ENCODE measurements around the gene HOXA2.

Gene HOXA2

DNA sequence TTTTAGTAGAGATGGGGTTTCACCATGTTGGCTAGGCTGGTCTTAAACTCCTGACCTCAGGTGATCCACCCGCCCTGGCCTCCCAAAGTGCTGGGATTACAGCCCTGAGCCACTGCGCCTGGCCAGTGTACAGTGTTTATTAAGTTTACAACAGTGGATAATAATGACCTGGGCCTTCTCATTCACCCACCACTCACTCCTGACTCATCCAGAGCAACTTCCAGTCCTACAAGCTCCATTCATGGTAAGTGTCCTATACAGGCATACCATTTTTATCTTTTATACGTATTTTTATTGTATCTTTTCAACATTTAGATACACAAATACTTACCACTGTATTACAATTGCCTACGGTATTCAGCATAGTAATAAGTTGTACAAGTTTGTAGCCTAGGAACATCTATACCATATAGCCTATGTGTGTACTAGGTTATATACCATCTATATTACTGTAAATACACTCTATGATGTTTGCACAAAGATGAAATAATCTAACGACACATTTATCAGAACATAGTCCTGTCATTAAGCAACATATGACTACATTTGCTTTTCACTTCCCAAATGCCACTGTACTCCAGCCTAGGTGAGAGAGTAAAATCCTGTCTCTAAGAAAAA lies 23.8 kb downstream of the HOXA2 start:
- no peak for DNase-seq (ENCODE audit: low read depth in 2 of 2)

DNA sequence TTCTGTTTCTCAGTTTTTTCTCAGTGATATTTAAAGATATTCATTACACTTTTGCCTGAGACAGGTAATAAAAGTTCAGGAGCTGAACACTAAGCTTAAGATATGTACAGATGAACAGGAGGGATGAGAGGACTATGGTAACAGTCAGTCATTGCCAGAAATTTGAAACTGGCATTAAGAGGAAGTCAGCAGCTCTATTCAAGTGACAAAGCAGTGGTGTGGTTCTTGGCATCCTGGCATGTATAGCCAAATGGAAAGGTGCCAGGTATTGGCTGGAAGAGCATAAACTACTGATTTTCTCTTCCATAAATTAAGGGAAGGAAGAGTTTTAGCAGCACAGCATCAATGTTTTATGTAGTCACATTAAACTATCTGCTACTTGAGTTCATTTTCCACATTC lies 29.4 kb downstream of the HOXA2 start:
- DNase-seq (ENCODE audit: low read depth in 2 of 2) = no peak

DNA sequence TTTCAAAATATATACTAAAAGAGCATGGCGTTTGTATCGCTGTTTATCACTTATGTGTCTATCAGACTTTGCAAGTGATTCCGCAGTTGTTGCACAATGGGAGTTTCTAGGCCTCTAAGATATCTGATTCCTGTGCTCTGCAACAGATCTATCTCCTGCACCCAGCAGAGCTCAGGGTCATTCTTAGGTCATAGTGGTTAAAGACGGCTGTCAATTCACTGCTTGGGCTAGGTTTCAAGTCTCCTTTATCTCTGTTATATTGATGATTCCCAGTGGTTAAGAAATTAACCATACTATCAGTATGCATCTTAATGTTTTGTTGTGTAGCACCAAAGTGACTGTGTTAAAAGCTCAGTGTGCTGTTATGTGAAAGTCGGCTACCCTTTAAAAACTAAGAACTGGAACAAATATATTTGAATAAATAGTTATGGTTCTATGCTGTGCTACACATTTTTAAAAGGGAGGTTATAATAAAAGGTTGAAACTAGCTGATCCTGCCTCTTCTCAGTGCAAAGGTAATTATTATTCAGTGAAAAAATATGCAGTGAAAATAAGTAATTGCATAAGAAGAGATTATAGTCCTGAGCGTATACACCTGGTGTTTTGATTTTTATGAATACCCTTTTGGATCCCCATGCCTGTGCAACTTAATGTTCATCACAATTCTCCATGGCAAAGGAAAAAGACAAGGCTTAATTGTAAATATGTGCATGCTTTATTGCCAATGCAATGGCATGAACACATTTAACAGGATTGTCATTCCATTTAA lies 30.7 kb downstream of the HOXA2 start:
- DNase-seq (ENCODE audit: low read depth in 2 of 2) = no peak

DNA sequence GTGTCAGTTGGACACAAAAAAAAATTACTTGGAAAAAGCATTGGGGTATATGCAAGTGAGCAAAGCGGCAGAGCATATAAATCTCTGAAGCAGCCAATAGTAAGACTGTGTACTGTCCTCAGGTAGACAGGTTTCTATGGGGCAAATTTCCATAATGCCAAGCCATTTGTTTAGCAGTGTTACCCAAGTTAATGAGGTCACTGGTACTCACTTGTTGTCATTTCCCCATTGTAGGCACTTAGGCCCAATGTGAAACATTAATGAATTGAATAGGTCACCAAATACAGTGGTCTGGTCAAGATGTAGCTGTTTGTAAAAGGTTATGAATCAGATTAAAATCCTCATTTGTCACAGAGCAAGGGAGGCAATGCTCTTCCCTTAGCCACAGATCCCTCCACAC lies 34.2 kb downstream of the HOXA2 start:
- DNase-seq (ENCODE audit: low read depth in 2 of 2) = no peak

DNA sequence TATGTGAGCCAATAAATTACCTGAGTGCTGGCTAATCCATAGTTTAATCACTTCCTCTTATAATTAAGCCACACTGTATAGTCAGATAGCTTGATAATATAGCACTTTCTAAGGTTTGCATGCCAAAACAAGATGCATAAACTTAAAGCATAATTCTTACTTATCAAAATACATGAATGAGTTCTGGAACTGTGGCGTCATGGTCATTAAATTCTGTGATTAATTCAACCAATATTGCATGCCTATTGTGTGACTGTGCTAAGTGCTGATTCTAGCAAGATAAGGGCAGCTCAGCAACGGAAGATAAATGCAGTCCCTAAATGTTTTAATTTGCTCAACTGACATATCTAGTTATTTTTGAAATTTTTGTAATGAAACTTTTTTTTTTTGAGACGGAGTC lies 36.3 kb downstream of the HOXA2 start:
- no peak for DNase-seq (ENCODE audit: low read depth in 2 of 2)

DNA sequence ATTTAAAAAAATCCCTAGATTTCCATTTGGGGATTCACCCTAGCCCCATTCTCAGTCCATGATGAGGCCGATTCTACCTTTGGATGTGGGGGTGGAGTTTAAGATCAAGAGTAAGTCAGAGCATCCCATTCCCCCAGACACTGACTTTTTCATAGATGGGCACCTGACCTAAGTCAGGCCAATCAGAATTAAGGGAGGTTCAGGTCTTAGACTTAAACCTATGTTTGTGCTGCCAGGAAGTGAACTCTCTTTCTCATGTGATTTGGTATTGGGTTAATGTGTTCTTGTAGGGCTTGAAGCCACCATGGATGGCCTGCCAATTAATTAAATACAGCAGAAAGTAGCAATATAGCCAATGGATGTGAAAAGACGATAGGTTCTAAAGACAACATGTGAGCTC lies 36.8 kb downstream of the HOXA2 start:
- DNase-seq (ENCODE audit: low read depth in 2 of 2) = no peak

DNA sequence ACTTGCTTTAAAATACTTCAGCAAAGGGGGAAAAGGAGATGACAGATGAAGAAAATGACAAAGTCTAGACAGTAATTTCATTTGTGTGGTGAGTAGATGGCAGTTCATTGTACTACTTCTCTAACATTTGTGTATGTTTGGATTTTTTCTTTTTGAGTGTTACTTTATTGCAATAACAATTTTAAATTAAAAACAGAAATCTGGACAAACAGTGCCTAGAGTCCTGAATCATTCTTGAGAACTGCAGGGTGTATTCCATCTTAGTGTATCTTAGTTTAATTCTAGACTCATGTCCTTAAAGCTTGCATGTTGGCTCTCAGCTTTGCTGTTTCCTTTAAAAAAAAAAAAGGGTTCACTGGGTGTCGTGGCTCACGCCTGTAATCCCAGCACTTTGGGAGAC lies 37.8 kb downstream of the HOXA2 start:
- DNase-seq (ENCODE audit: low read depth in 2 of 2) = no peak

DNA sequence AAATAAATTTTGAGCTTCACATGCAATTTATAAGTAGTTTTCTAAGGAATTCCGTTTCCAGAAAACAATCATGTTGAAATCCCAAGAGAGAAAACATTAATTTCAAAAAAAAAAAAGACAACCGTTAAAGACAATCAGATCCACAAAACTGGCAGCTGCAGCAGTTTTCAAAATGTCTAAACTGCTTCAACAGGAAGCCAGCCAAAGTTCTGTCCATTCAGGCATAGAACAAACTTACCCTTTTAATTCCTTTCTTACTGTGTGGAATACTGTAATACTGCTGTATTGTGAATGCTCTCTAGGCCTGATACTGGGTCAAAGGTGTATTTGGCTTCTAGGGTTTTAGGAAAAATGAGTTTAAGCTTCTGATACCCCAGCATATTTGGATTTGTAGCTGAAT lies 38.3 kb downstream of the HOXA2 start:
- DNase-seq (ENCODE audit: low read depth in 2 of 2) = no peak

DNA sequence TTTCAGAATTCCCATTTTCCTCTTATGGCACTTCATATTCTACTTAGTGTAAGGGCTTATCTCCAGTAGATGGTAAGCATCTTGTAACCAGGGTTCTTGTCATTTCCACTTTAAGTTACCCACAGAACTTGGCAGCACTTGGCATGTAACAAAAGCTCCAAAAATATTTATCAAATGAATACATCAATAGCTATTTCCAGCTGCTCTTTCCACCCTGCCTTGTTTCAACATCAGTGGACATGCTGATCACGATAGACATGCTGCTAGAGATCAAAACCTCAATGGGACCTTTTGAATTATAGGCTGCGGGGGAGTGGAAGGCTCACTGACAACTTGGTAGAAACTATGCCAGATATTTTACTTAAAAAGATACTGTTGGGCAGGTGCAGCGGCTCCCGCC lies 39.5 kb downstream of the HOXA2 start:
- no peak for DNase-seq (ENCODE audit: low read depth in 2 of 2)

DNA sequence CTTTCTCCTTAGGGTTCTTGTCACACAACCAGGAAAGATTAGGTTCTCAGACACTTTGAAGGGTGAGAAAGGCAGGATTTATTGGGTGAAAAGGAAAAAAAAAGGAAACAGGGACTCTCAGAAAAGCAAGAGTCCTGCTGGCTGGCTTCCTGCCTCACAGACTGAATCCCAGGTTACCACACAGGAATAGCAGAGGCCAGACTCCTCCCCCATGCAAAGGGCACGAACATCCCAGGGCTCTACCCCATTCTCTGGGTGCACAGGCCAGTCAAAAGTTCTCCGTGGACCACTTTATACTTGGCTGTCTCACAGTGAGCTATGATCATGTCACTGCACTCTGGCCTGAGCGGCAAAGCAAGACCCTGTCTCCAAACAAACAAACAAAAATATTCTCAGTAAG lies 49.3 kb downstream of the HOXA2 start:
- no peak for DNase-seq (ENCODE audit: low read depth in 2 of 2)

DNA sequence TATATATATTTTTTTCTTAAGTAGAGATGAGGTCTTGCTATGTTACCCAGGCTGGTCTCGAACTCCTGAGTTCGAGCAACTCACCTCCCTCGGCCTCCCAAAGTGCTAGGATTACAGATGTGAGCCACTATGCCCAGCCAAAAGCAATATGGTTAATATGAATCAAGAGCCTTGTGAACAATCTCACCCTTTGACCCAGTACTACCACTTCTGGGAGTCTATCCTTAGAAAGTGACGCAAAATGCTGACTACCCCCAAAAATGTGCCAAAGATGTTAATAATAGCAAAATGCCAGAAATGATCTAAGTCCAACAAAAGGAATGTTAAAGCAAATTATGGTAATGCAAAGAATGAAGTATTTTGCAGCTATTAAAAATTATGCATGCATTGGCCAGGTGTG lies 51.0 kb downstream of the HOXA2 start:
- no peak for DNase-seq (ENCODE audit: low read depth in 2 of 2)
